HFF-Myc (cell line): ENCODE results near the gene FOLR1.
"Not testable (repeated sequence)": the region's sequence is repeated elsewhere in the genome, so short reads cannot be mapped to it uniquely, and the experiment has no call there.

Experiments used
- DNase-seq: peaks from one replicate; pipeline ENCODE4 v3.0.0-alpha.2; 2011; ENCODE audit warnings: low read depth; ENCODE audit errors: extremely low read depth
- H3K4me3 ChIP-seq: replicated peaks from 2 replicates; pipeline ENCODE4 v1.5.1; 2011; ENCODE audit warnings: low read depth, mild to moderate bottlenecking, control low read depth, low read length
- CTCF ChIP-seq: IDR thresholded peaks from 2 replicates; pipeline ENCODE4 v1.5.1; 2012; ENCODE audit warnings: mild to moderate bottlenecking, low read depth, low read length, control low read depth; ENCODE audit errors: missing control alignments

Gene FOLR1

GRCh38 chr11:72191961-72192381 is at the start of gene FOLR1:
Gene FOLR1, plus strand, starts transcription at chr11:72192140. Its CDS starts 34 bp downstream, at chr11:72192174.
- H3K4me3 ChIP-seq = no peak within 1 kb of the TSS
- no peak for TF ChIP-seq CTCF
- DNase-seq = no peak

- H3K4me3 ChIP-seq, DNase-seq: not testable (repeated sequence)
Measured at GRCh38 chr11:72142543-72142942, 49.4 kb upstream of the FOLR1 start.

- peak; percentile 2 for DNase-seq
- H3K4me3 ChIP-seq = no peak overlapping the region
- no peak for TF ChIP-seq CTCF
Measured at GRCh38 chr11:72144807-72145565, 47.0 kb upstream of the FOLR1 start.

- no peak for TF ChIP-seq CTCF
- H3K4me3 ChIP-seq = no peak overlapping the region
- DNase-seq = no peak
Measured at GRCh38 chr11:72146625-72147024, 45.3 kb upstream of the FOLR1 start.

- no peak for DNase-seq
- TF ChIP-seq CTCF = no peak
- H3K4me3 ChIP-seq = no peak overlapping the region
Measured at GRCh38 chr11:72150882-72151281, 41.1 kb upstream of the FOLR1 start.

- not testable (repeated sequence) for DNase-seq, H3K4me3 ChIP-seq
Measured at GRCh38 chr11:72153874-72154273, 38.1 kb upstream of the FOLR1 start.

GRCh38 chr11:72154816-72155215 is 37.1 kb upstream of the FOLR1 start:
- no peak for TF ChIP-seq CTCF
- H3K4me3 ChIP-seq = no peak overlapping the region
- no peak for DNase-seq

GRCh38 chr11:72155751-72156150 is 36.2 kb upstream of the FOLR1 start:
- TF ChIP-seq CTCF = no peak
- H3K4me3 ChIP-seq = no peak overlapping the region
- DNase-seq = no peak
